Amniotic epithelial cell (primary cell): ENCODE measurements around the gene GRM1.

Experiments used
- DNase-seq: peaks from one replicate; pipeline ENCODE4 v3.0.0-alpha.2; 2010; ENCODE audit warnings: low read depth

The GRM1 gene

DNA sequence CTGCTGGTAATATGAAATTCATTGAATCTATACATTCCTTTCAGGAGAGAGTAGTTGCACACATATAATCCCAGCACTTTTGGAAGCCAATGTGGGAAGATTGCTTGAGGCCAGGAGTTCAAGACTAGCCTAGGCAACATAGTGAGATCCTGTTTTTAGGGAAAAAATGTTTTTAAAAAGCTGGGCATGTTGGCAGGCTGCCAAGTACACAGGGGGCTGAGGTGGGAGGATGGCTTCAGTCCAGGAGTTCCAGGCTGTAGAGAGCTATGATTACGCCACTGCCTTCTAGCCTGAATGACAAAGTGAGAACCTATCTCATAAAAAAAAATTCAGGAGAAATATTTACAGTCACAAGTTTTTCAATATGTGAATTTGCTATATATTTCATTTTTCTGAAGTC is 71.9 kb downstream of the GRM1 start:
- DNase-seq: no peak

GRCh38 chr6:146103416-146104072 is 74.7 kb downstream of the GRM1 start:
- DNase-seq: no peak

DNA sequence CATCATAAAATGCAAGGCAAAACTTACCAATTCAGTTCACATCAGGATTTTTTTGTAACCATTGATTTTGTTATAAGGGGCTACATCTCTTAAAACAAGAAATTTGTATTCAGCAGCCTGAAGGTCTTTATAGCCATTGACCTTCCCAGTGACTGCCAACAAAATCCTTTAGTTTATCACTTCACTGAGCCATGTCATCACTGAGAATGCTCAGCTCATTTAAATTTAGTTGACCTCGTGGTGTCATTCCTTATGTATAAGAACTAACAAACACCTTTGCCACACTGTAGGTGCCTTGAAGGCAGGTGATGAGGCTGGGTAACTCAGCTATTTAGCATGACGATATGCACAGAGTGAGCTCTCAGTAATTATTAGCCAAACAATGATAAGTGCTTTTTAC is 77.7 kb downstream of the GRM1 start:
- no peak for DNase-seq

DNA sequence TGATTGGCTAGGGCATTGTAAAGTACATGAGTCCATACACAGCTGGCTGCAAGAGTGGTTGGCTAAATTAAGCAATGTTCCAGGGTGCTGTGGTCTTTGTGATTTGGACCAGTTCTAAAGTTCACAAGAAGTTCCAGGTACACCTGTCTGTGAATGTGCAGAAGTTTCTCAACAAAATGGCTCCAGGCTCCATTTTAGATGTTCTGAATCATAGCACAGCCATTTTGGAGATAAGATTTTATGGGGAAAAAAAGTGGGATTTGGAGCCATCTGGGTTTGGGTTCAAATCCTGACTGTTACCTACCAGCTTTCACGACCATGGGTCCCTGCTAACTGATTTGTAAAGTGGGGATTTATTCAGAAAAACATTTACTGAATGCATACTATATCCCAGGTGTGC is 82.1 kb downstream of the GRM1 start:
- no peak for DNase-seq

DNA sequence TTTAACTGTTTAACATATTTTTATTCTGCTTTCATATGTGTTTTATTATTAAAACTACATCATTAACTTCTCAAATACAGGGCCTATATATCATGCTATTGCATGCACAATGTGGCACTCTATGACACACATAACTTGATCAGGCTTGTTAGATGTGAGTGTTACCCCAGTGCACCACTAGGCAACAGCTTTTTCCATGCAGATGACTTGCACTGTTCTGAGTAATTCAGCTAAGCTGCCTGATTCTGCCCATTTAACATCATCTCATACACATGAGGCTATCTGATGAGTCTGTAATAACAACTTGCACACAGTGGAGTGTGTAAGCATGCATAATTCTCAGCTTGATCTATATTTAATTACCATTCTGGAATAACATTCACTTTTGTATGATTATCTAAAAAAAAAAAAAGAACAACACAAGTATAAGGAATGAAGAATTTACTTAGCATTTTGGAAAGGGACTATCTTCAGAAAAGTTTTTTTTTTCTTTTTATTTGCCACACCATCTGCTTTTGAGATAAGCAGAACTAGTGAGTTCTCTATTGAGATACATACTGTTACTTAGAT is 83.1 kb downstream of the GRM1 start:
- no peak for DNase-seq

DNA sequence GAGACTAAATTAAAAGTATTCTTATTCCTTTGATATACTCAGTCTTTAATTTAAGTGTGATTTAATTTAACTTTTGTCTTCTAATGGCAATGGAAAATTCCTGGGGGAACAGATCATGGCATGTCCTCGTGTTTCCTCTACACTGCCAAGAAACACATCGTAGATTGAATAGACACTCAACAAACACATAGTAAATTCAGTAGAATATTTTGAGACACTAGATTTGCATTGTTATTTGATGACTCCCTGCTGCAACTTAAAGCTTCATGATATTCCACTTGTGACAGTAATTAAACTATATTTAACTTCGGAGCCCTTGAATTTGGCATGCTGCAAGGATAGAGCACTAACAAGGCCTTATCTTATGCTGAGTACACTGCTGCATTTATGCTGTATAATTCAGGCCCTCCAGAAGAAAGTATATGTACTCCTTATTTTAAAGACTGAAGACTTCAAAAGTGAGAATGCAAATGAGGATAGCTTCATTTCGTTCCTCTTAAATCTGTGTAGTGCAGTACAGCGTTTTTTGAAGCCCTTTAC is 84.3 kb downstream of the GRM1 start:
- DNase-seq: no peak

DNA sequence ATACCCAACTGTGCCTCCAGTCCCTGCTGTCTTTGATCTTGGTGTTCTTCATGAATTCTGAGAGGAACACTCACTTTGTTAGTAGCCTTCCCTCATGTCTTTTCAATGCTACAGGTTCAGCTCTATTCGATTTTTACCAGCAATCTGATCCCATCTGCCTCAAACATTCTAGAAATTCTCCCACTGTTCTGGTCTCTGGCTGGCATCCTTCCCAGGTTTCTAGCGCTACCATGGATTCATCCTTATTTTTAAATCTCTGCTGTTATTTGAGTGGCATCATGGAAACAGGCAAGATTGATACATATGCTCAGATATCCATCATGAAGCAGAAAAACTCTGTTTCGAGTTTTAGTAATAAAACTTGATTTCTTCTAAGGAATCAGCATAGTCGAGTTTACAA is 94.8 kb downstream of the GRM1 start:
- DNase-seq: no peak

GRCh38 chr6:146127447-146128215 is 98.8 kb downstream of the GRM1 start:
- no peak for DNase-seq

DNA sequence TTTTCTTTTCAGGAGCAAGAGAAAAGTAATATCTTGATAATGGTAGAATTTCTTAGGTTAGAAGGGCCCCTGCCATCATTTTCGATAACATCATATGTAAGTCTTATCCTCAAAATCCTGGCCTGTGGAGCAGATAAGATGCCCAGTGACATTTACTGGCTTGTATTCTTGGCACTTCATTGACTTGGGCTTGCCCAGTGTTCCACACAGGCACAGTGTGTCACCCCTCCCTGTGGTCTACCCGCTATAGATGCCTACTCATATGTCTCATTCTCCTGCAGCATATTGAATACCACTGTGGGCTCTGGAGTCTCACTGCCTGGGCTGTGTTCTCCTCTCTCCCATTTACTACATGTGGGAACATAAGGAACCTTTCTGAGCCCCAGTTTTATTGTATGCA is 105.0 kb downstream of the GRM1 start:
- DNase-seq: no peak

DNA sequence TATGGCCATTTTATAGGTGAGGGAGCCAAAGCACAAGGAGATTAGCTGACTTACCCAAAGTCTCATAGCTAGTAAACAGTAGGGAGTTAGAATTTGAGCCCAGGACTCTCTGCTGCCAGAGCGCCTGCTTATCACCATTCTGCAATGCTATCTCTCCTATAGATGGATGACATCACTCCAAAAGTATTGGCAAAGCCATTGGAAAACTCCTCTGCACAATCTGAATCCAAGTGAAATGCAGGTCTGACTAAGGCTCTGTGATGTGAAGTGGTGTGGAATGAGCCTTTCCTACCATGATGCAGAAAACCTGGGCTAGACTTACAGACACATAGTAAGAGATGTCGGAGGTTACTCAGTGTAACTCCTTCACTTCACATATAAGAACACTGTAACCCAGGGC is 106.3 kb downstream of the GRM1 start:
- DNase-seq: no peak

- DNase-seq: no peak
Observed at GRCh38 chr6:146146836-146147235, 118.0 kb downstream of the GRM1 start.

GRCh38 chr6:146149770-146150169 is 120.9 kb downstream of the GRM1 start:
- no peak for DNase-seq

DNA sequence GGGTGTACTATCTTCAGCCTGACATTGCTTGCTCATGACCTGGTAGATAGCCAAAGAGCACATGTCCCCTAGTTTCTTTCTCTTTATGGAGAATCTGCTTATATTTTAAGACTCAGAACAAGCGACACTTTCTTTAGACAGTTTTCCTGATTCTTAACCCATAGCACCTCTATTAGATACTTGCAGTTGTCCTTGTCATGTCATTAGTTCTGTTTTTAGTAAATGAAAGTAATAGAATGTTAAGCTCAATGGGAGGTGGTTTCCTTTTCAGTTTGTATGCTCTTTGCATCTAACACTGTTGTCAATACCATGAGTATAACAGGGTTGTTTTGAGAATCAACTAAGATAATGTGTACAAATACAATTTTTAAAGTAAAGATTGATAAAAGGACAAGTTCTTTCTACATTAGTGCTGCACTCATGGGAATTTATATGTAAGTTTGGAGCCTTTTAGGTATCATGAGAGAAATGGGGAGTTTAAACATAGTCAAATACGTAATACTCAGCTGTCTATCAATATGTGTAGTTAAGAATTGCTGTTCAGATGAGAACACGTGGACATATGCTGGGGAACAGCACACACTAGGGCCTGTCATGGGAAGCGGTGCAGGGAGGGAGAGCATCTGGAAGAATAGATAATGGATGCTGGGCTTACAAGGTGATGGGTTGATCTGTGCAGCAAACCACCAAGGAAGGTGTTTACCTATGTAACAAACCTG is 124.3 kb downstream of the GRM1 start:
- DNase-seq: no peak

- no peak for DNase-seq
Observed at GRCh38 chr6:146154197-146154596, 125.3 kb downstream of the GRM1 start.

DNA sequence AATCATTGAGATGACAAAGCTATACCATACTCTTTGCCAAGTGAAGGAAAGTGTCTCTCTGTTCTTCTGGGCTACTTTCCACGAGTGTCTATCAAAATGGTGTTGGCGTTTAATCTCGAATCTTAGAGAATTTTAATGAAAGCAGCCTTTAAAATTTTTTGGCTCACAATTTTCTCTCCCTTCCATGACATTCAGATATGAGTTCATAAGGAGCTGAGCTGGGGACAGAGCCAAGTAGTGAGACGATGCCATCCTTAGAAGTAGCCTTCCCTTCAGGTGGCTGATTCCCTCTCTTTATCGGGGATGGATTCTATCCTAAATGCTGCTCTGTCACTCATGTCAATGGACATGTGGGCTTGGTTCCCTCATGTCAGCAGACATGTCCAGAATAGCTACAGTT is 132.8 kb downstream of the GRM1 start:
- no peak for DNase-seq

GRCh38 chr6:146169872-146170271 is 141.0 kb downstream of the GRM1 start:
- DNase-seq: no peak

DNA sequence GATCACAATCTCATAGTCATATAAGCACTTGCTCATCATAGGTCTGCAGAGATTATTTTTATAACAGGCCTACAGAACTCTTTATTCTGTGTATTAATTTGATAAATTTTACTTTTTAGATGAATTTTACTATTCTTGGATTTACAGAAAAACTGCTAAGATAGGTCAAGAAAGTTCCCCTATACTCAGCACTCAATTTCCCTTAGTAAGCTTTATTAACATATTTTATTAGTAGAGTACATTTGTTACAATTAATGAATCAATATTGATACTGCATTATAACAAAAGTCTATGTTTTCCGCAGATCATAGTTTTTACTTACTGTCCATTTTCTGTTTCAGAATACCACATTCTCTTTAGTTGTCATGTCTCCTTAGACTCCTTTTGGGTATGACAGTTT is 148.9 kb downstream of the GRM1 start:
- no peak for DNase-seq

- no peak for DNase-seq
Observed at GRCh38 chr6:146183831-146184230, 155.0 kb downstream of the GRM1 start.

- no peak for DNase-seq
Observed at GRCh38 chr6:146184701-146185100, 155.8 kb downstream of the GRM1 start.

- no peak for DNase-seq
Observed at GRCh38 chr6:146189131-146189530, 160.3 kb downstream of the GRM1 start.

- no peak for DNase-seq
Observed at GRCh38 chr6:146190581-146190980, 161.7 kb downstream of the GRM1 start.

DNA sequence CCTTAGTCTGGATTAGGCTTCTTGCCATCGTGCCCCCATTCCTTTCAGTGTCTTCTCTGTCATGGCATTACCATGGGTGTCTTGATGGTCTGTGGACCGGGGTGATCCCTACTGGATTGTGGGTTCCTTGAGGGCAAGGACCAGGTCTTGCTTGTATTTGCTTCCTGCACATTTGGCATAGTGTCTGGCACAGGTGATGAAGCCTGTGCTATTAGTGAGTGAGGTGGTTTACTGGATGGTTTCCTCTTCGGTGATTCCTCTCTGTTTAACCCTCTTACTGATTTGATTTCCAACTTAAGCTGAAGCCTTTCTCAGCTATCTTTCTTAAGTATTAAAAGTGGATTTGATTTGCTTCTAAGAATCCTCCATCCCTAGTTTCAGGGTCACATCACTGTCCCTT is 162.3 kb downstream of the GRM1 start:
- DNase-seq: no peak

DNA sequence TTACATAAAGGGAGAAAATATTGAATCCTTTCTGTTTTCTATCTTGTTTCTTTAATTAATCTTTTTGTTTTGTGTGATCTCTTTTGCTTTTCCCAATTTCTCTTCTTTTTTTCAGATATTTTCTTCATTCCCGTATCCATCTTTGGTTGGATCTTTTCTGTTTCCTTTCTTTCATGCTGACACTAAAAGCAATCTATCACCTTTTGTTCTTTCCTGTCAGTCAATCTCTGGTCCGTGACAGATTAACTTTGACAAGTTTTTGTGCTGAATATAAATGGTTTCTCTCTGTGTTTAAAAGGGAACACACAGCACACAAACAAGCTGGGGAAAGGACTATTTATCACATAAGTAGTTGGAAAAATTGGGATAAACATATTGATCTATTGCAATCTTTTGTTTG is 162.8 kb downstream of the GRM1 start:
- no peak for DNase-seq
